CD14-positive monocyte (primary cell): Measurements from ENCODE around the gene ADAM22. TPM values are rescaled to one million over a fixed set of nuclear protein-coding genes. Genes with fewer than 3 reads are reported as not detected.

ENCODE experiments used
- DNase-seq, 3 donors: peaks; one replicate each; pipeline ENCODE4 v3.0.0-alpha.2; 2011 to 2022
- H2AFZ ChIP-seq: 2 replicates; pipeline ENCODE4 v1.6.0; 2012; ENCODE audit warnings: mild to moderate bottlenecking, low read depth, low read length, inconsistent platforms; ENCODE audit not compliant: insufficient read depth, poor library complexity, severe bottlenecking
- H3K27ac ChIP-seq, 2 donors: 1 replicate in 1 of 2; 2 replicates in 1 of 2; pipeline ENCODE4 v1.5.1; 2012 to 2013; ENCODE audit warnings: low read length in 2 of 2, control low read depth in 1 of 2, inconsistent platforms in 1 of 2, low read depth in 1 of 2, mild to moderate bottlenecking in 1 of 2
- H3K27me3 ChIP-seq, 2 donors: one replicate each; pipeline versions ENCODE4 v1.6.0 to v1.6.1; 2011 to 2013; ENCODE audit warnings: low read length in 2 of 2; ENCODE audit not compliant: control insufficient read depth in 2 of 2, insufficient read depth in 2 of 2
- H3K36me3 ChIP-seq, 2 donors: replicated peaks in 1 of 2; 1 replicate in 1 of 2; 2 replicates in 1 of 2; pipeline versions ENCODE4 v1.5.1 to v1.6.1; 2012 to 2013; ENCODE audit warnings: low read length in 2 of 2, control low read depth in 1 of 2, inconsistent platforms in 1 of 2, mild to moderate bottlenecking in 1 of 2; ENCODE audit not compliant: insufficient read depth in 2 of 2, control insufficient read depth in 1 of 2
- H3K4me1 ChIP-seq, 2 donors: 1 replicate in 1 of 2; 2 replicates in 1 of 2; pipeline versions ENCODE4 v1.5.1 to v1.6.1; 2012 to 2013; ENCODE audit warnings: low read length in 2 of 2, control low read depth in 1 of 2, inconsistent platforms in 1 of 2, mild to moderate bottlenecking in 1 of 2, moderate library complexity in 1 of 2; ENCODE audit not compliant: insufficient read depth in 2 of 2, control insufficient read depth in 1 of 2
- H3K4me2 ChIP-seq: replicated peaks from 2 replicates; pipeline ENCODE3; 2012; ENCODE audit warnings: low read length, moderate library complexity, mild to moderate bottlenecking; ENCODE audit not compliant: poor library complexity, severe bottlenecking; ENCODE audit errors: extremely low read depth
- H3K4me3 ChIP-seq, 3 experiments: fragments of 200-600 bp in 1 of 3; sonication (generic) in 1 of 3; replicated peaks in 1 of 3; 1 replicate in 2 of 3; 2 replicates in 1 of 3; pipeline ENCODE4 v1.5.1; 2011 to 2013; ENCODE audit warnings: low read length in 3 of 3, mild to moderate bottlenecking in 3 of 3, control low read depth in 2 of 3, low read depth in 2 of 3, inconsistent platforms in 1 of 3, moderate library complexity in 1 of 3
- H3K79me2 ChIP-seq: 2 replicates; pipeline ENCODE4 v1.6.0; 2012; ENCODE audit warnings: mild to moderate bottlenecking, control low read depth, inconsistent platforms, low read length, moderate library complexity; ENCODE audit not compliant: insufficient read depth
- H3K9ac ChIP-seq: 2 replicates; pipeline ENCODE4 v1.6.0; 2017; ENCODE audit warnings: low read length, mild to moderate bottlenecking; ENCODE audit not compliant: insufficient read depth, poor library complexity, severe bottlenecking
- H3K9me3 ChIP-seq, 2 donors: replicated peaks in 1 of 2; 1 replicate in 1 of 2; 2 replicates in 1 of 2; pipeline versions ENCODE4 v1.5.1 to v1.6.1; 2012 to 2013; ENCODE audit warnings: low read length in 2 of 2, control low read depth in 1 of 2; ENCODE audit not compliant: control insufficient read depth in 1 of 2, insufficient read depth in 1 of 2
- H4K20me1 ChIP-seq: 2 replicates; pipeline ENCODE4 v1.6.0; 2012; ENCODE audit warnings: mild to moderate bottlenecking, low read length, control low read depth, moderate library complexity; ENCODE audit not compliant: insufficient read depth
- H3K27ac Mint-ChIP-seq, 7 donors: one replicate each; pipeline ENCODE4 v1.8.0; 2020; ENCODE audit warnings: mild to moderate bottlenecking in 7 of 7, mixed read lengths in 7 of 7, moderate library complexity in 6 of 7, inconsistent platforms in 2 of 7
- H3K27me3 Mint-ChIP-seq, 3 donors: one replicate each; pipeline ENCODE4 v1.8.0; 2021 to 2022; ENCODE audit warnings: low read depth in 3 of 3, mild to moderate bottlenecking in 3 of 3, mixed read lengths in 3 of 3, moderate library complexity in 3 of 3, inconsistent platforms in 1 of 3
- H3K36me3 Mint-ChIP-seq, 2 donors: one replicate each; pipeline ENCODE4 v1.8.0; 2020; ENCODE audit warnings: mixed read lengths in 2 of 2, inconsistent platforms in 1 of 2, mild to moderate bottlenecking in 1 of 2
- H3K4me1 Mint-ChIP-seq: one replicate; pipeline ENCODE4 v1.8.0; 2020; ENCODE audit warnings: mild to moderate bottlenecking, mixed read lengths
- H3K4me3 Mint-ChIP-seq, 2 donors: one replicate each; pipeline ENCODE4 v1.8.0; 2020; ENCODE audit warnings: mild to moderate bottlenecking in 2 of 2, mixed read lengths in 2 of 2, moderate library complexity in 1 of 2
- H3K9me3 Mint-ChIP-seq, 7 donors: one replicate each; pipeline ENCODE4 v1.8.0; 2020 to 2022; ENCODE audit warnings: mixed read lengths in 7 of 7, mild to moderate bottlenecking in 6 of 7, moderate library complexity in 6 of 7, inconsistent platforms in 2 of 7
- CTCF ChIP-seq: fragments of 200-600 bp; IDR thresholded peaks from one replicate; pipeline ENCODE4 v1.8.0; 2022; ENCODE audit warnings: antibody characterized with exemption, mild to moderate bottlenecking
- WGBS: methylation state at CpG from one replicate; pipeline ENCODE4 v1.1.5; 2013; ENCODE audit warnings: missing lambda C conversion rate; ENCODE audit not compliant: insufficient coverage; 5-methylcytosine and 5-hydroxymethylcytosine counted together
- intact Hi-C, 2 donors: fragments of 100-400 bp; cut with micrococcal nuclease; formaldehyde crosslinking; loops; one replicate each; pipeline versions ENCODE4 v1.15.0 to v1.15.1; 2023
- polyA plus RNA-seq, 3 donors: library from polyadenylated mRNA; depleted of rRNA in 1 of 3; unstranded in 2 of 3; stranded (reverse) in 1 of 3; fragments of 300-500 nt in 2 of 3; fragments of >200 nt in 1 of 3; fragmentation: Illumina TruSeq in 2 of 3; gene quantifications; 1 replicate in 2 of 3; 2 replicates in 1 of 3; pipeline ENCODE4 v1.2.3, GENCODE V29; 2012 to 2021

Gene ADAM22
- polyA plus RNA-seq, 3 donors: 0.01 to 0.17 TPM; not detected in 1

DNA sequence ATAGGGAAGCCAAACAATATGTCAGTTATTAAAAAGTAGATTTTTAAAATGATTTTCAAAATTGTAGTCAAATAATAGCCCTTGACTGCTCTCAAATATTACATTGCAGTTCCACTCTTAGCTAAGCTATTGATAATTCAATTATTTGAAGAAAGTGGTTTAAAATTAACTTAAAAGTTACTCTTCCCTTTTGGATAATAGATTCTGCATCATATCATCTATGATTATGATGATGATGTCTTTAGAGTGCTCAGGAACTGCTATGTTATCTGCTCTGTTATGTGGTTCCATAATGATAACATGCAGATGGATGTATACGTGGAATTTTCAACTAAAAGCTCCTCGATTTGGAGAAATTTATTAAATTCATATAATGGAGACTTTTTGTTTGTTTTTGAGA, 110.0 kb downstream of the ADAM22 start:
- DNase-seq: no peak
- no peaks in the 10 kb centered on the region for H3K36me3 Mint-ChIP-seq
- WGBS: no CpG with 5 or more reads among the region's 2 CpGs

DNA sequence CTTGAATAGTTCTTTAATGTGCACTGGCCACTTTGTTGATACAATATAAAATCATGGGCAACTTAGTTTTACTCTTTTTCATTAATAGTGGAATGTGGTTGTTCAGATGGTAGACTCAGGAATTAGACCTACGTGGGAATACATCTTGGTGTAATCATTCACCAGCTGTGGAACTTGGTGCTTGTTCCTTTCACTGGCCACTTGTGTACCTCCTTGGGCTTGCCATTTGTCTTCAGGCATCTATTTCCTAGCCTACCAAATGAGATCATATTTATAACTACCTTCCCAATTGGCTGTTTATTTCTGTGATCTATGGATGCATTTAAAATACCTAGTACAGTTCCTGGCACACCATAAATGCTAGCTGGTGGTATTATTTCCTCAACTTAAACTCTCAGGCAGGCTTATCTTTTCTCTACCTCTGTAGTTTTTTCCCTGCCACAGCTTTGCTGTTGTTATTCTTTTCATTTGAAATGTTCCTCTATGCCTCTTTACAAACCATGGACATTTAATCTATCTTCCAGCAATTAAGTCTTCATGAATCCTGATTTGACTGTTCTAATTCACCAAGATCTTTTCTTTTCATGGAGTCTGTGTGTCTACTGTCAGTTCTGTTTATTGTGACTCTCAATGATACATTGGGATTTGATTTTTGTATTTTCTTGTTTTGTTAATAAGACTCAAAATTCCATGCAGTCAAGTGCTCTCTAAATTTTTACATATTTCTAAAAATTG, 113.0 kb downstream of the ADAM22 start:
- no CpG with 5 or more reads among the region's 1 CpG for WGBS
- Histone ChIP-seq H3K4me2 (no peak overlapping the region), H2AFZ (no peak overlapping the region), H3K27ac (no peak overlapping the region), H3K27me3 (no peaks in the 10 kb centered on the region), H3K4me1 (no peaks in the 10 kb centered on the region), H3K9ac (no peak overlapping the region), H3K9me3 (no peaks in the 10 kb centered on the region), H3K79me2 (no peaks in the 10 kb centered on the region), H3K4me3 (no peak overlapping the region), H3K36me3 (no peaks in the 10 kb centered on the region), H4K20me1 (no peaks in the 10 kb centered on the region)
- Mint-ChIP-seq H3K27me3 (no peaks in the 10 kb centered on the region), H3K9me3 (peaks cover 0 to 1% (median 0%) of the 10 kb centered on the region in 7 donors), H3K36me3 (no peaks in the 10 kb centered on the region), H3K27ac (no peak overlapping the region), H3K4me3 (no peak overlapping the region), H3K4me1 (peaks cover 8% of the 10 kb centered on the region)
- intact Hi-C loops: no loop called here
- DNase-seq: no peak
- TF ChIP-seq CTCF: no peak

More for the DNA sequence above, 110.0 kb downstream of the ADAM22 start:
- no peak overlapping the region for H3K4me3 Mint-ChIP-seq
- Histone ChIP-seq H3K4me3 (no peak overlapping the region), H2AFZ (no peak overlapping the region), H3K9me3 (no peaks in the 10 kb centered on the region), H3K36me3 (no peaks in the 10 kb centered on the region), H3K27ac (no peak overlapping the region), H3K4me2 (no peak overlapping the region), H3K27me3 (no peaks in the 10 kb centered on the region), H3K4me1 (no peaks in the 10 kb centered on the region), H4K20me1 (no peaks in the 10 kb centered on the region), H3K9ac (no peak overlapping the region), H3K79me2 (no peaks in the 10 kb centered on the region)
- no peak for TF ChIP-seq CTCF
- intact Hi-C loops: no loop called here
- H3K27ac Mint-ChIP-seq: no peak overlapping the region
- peaks cover 9% of the 10 kb centered on the region for H3K4me1 Mint-ChIP-seq
- no peaks in the 10 kb centered on the region for H3K9me3 Mint-ChIP-seq
- H3K27me3 Mint-ChIP-seq: no peaks in the 10 kb centered on the region
